HG02840 (cell line): Measurements from ENCODE around the gene ZSCAN22.
"Not testable (repeated sequence)": the region's sequence is repeated elsewhere in the genome, so short reads cannot be mapped to it uniquely, and the experiment has no call there.

Experiments used
- ATAC-seq: cut with Tn5 transposase; IDR thresholded peaks from one replicate; pipeline ENCODE4 v1.9.1; 2021; ENCODE audit warnings: mild to moderate bottlenecking, moderate library complexity, moderate number of reproducible peaks; ENCODE audit not compliant: unreplicated experiment, low FRiP score

Gene ZSCAN22

DNA sequence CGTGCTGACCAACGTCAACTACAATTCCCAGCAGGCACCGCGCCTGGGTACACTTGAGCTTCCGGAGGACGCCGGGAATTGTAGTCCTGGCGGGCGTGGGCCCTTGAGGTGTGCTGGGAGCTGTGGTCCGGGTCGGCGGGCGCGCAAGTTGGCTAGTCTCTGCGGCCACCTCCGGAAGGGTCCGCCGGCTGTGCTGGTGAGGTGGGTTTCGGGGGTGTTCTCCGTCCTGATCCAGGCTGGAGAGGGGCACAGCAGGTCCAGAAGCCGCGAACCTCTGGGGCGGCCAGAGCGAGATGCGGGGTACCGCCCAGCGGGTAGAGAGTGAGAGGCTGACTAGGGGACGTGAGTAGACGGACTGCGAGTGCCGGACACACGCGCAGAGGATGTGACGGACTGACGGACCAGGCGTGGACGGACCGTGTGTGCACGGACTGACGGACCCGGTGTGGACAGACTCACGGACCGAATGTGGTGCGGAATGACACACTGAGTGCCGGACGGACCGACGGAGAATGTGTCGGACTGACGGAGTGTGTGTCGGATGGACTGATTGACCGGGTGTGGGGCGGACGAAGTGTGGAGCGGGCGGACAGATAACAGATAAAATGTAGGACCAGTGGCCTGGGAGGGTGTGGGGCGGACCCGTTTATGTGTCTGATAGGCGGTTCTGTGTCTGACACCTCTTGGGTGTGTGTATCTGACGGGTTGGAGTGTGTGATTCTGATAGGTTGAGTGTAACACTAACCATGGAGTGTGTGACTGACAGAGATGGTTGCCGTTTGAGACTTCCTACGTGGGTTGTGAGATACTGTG lies at the start of gene ZSCAN22:
TSS of gene ZSCAN22 (plus strand) at position 81 of the 813 bp plus-strand sequence. CDS start 7,809 bp downstream, outside the sequence.
- ATAC-seq: peak; percentile 86

DNA sequence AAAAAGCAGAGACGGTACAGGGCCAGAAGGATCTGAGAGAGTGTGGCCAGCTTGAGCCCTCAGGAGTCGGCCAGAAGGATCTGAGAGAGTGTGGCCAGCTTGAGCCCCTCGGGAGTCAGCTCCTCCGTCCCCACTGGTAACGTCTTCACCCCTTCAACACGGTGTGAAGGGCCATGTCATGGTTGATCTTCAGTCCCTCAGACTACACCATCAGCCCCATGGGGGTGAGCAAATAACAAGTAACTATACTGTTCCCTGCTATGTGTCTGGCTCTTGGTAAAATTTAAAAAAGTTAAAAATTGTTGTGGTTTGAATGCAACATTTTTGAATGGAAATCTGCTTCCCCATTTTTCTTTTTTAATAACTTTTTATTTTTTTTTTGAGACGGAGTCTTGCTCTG lies 49.6 kb upstream of the ZSCAN22 start:
- no peak for ATAC-seq

DNA sequence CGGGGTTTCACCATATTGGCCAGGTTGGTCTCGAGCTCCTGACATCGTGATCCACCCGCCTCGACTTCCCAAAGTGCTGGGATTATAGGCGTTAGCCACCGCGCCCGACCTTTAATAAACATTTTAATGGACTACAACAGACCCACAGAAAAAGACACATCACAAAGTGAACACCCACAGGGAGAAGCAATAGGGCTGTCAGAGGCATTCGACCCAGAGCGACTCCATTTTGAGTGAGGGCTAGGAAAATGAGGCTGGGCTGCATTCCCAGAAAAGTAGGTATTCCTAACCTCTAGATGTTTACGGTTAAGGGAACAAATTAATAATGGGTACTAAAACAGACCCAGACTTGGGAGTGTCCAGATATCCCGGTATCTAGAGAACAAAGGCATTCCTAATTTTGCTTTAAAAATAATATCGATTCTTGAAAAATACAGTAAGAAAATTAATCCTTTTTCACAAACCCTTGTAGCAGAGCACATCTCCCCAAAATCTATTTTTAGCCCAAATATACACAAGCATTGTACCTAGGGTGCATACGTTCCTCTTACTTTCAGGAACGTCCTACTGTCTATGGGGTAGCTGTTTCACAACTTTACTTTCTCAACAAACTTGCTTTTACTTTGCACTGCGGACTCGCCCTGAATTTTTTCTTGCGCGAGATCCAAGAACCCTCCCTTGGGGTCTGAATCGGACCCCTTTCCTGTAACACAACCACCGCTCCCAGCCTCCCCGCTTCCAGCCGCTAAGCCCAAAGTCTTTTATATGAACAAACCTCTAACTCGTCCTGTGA lies 48.9 kb upstream of the ZSCAN22 start:
- ATAC-seq: peak; percentile 20

DNA sequence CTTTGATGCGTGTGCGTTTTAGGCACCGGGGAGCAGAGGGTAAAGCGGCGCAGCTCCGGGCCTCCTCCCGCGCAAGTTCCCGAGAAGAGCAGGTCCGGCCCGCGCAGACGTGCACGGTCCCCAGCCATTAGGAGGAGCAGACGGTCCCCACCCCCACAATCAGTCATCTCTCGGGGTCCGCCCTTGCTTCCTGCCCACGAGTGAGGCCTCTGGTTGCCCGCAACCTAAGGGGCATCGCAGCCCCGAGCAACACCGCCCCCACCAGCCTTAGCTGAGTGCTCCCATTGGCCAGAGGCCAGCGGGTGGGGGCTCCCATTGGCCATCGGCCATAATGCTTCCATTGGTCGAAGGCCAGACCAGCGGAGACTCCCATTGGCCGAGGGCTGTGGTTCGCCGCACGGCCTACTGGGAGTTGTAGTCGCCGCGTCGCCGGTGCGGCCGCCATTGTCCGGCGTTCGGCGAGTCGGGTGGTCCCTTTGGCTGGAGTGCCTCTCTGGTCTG lies 48.2 kb upstream of the ZSCAN22 start, which contains the start of gene ZNF8:
TSS of gene ZNF8 (plus strand) at position 415 of the 501 bp plus-strand sequence. CDS start 127 bp downstream, outside the sequence.
- ATAC-seq: peak; percentile 94

DNA sequence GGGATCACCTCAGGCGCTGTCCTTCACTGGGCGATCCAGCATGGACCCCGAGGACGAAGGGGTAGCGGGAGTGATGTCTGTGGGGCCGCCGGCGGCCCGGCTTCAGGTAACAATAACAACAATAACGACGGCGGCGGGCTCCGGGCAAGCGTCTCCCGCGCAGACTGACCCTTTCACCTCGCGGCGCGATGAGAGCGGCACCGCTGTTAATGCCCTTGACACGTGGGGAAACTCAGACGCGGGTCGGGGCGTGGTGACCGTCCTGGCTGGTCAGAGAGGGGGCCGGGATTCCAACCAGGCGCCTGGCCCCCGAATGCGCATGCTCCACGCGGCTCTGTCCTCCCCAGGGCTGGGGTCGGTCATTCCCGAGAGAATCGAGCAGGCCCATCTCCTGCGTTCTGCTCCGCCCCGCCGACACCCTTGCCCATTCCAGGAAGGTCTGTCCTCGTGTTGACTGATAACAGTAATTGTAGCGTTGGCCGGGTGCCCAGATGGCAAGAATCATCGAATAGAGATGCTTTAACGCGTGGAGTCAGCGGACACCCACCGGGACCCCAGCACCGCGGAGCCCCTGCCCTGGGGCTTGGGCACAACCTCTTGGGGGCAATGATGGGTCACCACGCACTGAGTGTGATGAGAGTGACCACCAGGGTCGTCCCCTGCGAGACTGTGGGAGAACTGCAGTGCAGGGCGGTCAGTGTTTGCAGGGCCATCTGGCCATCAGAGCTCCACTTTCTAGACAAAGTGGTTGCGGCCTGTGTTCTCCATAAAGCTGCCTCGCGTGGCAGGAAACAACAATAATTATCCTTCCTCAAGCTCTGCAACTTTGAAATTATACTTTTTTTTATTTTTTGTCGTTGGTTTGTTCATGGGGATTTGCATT lies 47.5 kb upstream of the ZSCAN22 start:
- peak; percentile 29 for ATAC-seq

DNA sequence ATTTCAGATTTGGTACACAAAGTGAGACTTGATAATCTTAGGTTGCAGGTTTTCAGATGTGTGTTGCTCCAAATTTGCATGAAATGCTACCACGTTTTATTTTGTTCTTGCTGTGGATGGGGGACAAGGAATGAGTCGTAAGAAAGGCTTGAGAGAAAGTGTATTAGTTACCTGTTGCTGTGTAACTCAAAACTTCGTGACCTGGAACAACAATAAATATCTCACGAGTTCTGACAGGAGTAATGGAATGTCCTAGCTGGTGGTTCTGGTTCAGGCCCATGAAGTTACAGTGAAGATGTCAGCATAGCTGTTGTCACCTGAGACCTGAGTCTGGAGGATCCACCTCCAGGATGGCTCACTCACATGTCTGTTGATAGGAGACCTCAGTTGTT lies 46.9 kb upstream of the ZSCAN22 start:
- no peak for ATAC-seq

DNA sequence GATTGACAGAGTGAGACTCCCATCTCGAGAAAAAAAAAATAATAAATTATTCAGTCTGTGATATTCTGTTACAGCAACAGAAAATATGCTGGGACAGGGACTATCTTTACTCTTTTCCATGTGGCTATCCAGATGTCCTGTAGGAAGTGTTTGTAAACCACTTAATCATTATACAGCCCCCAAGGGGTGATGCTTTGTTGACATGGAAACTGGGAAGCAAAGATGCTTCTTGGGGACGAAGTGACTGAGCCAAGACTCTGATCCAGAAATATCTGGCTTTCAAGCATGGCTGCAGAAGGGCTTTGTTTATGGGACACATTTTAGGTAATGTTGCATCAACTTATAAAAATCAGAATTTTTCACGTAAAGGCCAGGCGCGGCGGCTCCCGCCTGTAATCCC lies 42.6 kb upstream of the ZSCAN22 start:
- ATAC-seq: no peak

DNA sequence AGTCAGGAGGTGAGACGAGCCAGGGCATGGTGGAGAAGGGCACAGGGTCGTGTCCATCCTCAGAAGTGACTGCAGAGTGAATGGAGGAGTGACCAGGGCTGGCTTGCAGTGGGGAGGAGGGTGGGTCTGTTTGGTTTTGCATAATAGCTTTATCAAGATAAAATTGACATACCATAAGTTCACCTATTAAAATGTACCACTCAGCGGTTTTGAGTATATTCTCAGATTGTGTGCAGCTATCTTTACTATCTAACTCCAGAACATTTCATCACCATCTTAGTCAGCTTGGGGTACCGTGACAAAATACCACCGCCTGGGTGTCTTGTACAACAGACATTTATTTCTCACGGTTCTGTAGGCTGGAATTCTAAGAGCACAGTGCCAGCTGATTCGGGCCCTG lies 34.9 kb upstream of the ZSCAN22 start:
- no peak for ATAC-seq

DNA sequence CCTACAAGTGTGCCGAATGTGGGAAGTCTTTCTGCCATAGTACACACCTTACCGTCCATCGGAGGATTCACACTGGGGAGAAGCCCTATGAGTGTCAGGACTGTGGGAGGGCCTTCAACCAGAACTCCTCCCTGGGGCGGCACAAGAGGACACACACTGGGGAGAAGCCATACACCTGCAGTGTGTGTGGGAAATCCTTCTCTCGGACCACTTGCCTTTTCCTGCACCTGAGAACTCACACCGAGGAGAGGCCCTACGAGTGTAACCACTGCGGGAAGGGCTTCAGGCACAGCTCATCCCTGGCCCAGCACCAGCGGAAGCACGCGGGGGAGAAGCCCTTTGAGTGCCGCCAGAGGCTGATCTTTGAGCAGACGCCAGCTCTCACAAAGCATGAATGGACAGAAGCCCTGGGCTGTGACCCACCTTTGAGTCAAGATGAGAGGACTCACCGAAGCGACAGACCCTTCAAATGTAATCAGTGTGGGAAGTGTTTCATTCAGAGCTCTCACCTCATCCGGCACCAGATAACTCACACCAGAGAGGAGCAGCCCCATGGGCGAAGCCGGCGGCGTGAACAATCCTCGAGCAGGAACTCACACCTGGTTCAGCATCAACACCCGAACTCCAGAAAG lies 31.9 kb upstream of the ZSCAN22 start:
- no peak for ATAC-seq

DNA sequence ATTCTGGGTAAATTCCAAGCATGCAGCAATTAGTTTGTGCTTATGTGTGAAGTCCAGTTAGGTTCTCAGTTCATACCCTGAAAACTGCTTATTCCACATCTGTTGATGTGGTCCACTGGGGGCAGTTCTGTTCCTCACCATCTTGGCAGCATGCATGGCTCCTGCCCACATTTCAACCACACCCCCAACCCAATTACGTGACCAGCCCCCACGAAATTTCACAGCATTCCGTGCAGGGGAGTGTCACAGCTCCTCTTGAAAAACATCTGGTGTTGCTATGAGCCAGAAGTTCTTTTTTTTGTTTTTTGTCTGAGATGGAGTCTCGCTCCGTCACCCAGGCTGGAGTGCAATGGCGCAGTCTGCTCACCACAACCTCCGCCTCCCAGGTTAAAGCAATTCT lies 30.7 kb upstream of the ZSCAN22 start:
- no peak for ATAC-seq

DNA sequence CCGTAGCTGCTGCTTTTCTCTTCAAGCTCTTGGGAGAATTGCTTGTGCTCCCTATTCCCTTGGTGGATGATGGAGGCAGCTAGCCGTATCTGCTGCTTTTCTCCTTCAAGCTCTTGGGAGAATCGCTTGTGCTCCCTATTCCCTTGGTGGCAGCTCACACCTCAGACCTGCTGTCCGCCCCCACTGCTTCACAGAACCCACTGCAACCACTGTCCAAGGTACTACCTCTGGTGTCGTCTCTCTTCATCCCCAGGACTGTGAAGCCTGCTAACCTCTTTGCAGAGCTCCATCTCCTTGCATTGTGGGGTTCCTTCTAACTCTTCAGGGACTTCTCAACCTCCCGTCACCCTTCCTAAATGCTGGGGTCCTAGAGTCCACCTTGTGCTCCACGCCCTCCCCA lies 26.2 kb upstream of the ZSCAN22 start:
- no peak for ATAC-seq

DNA sequence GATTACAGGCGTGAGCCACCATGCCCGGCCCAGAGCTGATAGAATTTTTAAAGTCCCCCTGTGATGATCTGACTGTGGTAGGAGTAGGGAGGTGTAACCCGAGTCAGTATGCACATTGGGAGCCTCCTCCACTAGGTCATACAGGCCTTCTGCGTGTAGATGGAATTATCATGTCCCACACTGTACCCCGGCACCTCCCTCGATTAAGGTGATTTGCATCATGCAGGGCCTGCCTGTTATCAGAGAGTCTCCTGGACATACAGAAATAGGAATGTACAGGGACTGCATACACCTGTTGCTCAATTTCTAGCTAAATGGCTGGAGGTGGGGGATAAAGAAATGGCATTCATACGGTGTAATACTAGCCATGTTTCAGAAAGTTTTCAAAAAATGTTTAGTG lies 22.5 kb upstream of the ZSCAN22 start:
- no peak for ATAC-seq

DNA sequence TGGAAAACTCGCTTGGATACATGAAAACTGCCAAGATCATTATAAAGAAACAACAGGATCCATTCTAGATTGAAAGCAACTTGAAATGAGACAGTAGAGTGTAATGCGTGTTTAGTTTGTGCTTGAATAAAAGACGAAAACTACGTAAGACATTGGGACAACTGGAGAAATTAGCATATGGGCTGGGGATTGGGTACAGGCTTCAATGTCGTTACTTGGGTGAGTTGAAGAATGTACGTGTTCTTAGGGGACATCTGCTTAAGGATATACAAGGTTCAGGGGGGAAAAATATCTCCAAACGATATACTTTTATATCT lies 22.1 kb upstream of the ZSCAN22 start:
- no peak for ATAC-seq

DNA sequence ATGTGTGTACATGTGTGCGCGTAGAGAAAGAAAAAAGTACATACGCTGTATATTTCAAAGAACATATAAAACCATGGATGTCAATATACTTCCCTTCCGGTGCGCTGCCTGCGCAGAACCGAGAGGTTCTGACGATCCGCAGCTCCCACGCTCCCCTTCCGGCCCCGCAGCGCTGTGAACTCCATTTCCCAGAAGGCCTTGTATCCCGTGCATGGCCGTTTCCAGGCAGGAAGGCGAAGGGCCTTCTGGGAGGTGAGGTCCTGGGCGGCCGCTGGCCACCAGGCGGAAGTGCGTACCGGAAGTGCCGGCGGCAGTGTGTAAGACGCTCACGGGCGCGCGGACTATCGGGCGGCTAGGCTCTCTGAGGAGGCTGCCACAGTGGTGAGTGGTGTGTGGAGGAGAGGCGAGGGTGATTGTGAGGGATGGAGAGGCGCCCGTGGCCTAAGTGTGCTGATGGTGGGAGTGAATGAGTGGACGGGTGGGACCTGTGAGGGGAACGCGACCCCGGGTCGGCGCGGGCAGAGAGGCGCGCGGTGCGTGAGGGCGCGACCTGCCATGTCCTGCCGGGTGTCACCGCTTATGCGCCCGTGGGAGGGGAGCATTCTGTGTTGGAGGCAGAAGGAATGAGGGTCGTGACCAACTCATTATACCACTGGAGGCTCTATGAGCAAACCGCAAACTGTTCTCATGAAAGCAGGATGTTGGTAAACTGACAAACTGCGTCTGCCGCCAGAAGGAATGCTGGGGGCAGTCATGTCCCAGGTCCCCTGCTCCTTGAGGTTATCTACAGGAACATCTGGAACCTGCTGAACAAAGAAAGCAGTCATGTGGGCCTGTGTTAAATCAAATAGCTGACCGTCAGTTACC lies 21.5 kb upstream of the ZSCAN22 start, which contains the start of gene ERVK3-1:
TSS of gene ERVK3-1 (plus strand) at position 313 of the 867 bp plus-strand sequence. CDS start 6,792 bp downstream, outside the sequence.
- peak; percentile 97 for ATAC-seq

DNA sequence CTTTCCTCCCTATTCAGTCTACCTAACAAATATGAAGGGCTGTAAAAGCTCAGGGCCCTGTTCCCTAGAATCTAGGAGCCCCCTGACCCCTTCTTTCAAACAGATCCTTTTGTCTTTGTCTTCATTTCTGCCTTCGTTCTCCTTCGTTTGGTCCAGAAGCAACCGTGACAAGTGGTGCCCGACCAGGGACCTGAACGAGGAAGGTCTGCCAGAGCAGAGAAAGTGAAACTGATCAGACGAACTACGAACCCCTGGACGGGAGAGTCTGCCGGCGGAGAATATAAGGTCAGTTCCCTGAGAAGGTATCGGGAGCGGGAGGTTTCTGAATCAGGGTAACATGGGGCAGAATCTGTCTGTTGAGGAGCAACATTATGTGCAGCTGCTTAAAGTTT lies 20.9 kb upstream of the ZSCAN22 start:
- no peak for ATAC-seq

DNA sequence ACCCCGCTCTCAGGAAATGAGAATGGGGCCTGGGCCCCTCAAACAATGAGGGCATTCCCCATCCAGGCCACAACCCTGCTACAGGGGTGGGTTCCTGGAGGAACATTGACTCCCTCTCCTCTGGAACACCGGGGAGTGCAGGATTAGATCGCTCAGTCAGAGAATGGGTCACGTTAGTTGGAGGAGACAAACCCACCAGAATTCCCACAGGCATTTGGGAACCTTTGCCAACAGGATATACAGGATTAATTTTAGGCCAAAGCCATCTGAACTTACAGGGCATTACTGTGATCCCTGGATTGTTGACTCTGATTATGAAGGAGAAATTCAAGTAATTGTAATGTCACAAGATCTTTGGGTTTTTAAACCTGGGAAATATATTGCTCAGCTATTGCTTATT lies 19.1 kb upstream of the ZSCAN22 start:
- ATAC-seq: no peak

DNA sequence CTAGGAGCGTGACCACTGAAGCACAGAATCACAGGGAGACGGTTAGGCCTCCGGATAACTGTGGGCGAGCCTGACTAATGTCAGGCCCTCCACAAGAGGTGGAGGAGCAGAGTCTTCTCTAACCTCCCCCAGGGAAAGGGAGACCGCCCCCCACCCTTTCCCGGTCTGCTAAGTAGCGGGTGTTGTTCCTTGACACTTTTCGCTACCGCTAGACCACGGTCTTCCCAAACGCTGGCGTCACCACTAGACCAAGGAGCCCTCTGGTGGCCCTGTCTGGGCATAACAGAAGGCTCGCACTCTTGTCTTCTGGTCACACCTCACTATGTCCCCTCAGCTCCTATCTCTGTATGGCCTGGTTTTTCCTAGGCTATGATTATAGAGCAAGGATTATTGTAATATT lies 16.1 kb upstream of the ZSCAN22 start:
- not testable (repeated sequence) for ATAC-seq

DNA sequence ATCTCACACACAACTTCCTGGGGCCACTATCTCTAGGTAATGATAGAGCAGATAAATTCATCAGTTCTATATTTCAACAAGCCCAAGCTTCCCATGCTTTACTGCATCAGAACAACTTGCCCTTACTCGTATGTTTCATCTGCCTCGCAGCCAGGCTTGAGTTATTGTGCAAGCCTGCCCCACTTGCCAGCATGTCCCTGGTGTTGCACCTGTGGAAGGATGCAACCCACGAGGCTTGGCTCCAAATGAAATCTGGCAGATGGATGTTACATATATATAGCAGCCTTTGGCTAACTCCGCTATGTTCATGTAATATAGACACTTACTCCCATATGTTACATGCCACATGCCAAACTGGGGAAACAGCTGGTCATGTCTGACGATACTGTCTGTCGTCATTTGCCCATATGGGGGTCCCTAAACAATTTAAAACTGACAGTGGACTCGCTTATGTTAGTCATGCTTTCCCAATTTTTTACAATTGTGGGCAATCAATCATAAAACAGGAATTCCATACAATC lies 15.4 kb upstream of the ZSCAN22 start:
- no peak for ATAC-seq

DNA sequence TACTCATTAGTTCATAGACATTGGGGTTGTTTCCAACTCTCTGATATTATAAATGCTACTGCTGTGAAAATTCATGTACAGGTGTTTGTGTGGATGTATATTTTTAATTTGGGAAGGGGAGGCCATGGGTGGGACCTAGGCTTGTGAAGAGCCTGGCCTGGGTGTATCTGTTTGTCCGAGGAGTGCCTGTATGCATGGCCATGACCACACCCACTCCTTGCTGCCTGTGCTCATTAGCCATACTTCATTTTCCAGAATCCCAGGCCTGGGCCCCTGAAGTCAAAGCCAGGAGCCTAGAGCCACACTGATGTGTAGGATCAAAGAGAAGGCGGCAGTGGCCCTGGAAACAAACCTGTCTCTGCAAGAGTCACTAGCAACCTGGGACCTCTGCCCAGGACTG lies 11.2 kb upstream of the ZSCAN22 start:
- ATAC-seq: no peak
